ENCODE results near the gene KRT6B.

DNA sequence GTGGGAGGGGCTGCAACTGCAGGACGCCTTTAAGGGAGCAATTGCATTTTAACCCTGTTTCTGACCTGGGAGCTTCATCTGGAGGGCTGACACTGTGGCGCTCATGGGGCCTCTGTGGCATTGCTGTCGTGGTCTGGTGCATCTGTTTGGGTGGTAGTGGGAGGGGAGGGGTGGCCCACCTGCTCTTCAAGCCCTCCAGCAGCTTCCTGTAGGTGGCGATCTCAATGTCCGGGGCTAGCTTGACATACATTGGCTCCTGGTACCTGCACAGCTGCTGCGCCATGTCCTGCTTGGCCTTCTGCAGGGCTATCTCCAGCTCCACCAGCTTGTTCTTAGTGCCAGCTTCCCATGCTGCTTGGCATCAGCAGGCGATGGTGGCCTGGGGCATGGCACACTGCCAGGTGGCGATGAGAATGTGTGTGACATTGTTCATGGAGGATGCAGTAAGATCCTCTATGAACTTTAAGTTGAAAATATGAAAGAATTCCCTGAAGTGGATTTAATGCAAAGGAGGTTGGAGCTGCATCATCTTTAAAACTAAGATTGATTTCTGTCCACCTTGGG, 38.1 kb downstream of the KRT6B start:
- TF ChIP-seq POLR2A (IDR thresholded peaks at IDR 0.05; ENCODE audit: low read length) (no peak), GATA1 (IDR thresholded peaks at IDR 0.05; ENCODE audit: low read depth, low read length) (no peak)
